GM21619 (cell line): ENCODE results near the gene ACKR4.
"Not testable (repeated sequence)": the region's sequence is repeated elsewhere in the genome, so short reads cannot be mapped to it uniquely, and the experiment has no call there.

ENCODE experiments used
- ATAC-seq: cut with Tn5 transposase; IDR thresholded peaks from one replicate; pipeline ENCODE4 v1.9.1; 2021; ENCODE audit not compliant: unreplicated experiment

Gene ACKR4

GRCh38 chr3:132596816-132597433 is at the start of gene ACKR4:
ACKR4 (plus strand) TSS chr3:132597270; CDS start chr3:132600398, 3,128 bp downstream.
- ATAC-seq, result no peak

DNA sequence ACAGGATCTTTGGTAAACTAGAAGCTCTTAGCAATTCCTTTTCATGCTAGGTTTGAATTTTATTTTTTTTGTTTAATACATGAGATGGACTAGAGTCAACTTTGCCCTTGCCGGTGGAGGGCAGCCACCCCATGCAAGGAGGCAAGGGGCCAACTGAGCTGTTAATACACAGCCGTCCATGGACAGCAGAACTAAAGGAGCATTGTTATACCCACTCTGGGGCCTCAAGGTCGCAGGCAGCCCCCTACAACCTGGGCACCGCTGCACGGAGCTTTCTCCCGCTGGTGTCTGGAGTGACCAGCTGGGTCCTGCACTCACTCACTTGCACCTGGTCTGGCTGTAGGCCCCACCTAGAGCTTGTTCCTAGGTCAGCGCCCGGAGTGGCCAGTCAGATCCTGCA is 47.9 kb upstream of the ACKR4 start:
- no peak for ATAC-seq

DNA sequence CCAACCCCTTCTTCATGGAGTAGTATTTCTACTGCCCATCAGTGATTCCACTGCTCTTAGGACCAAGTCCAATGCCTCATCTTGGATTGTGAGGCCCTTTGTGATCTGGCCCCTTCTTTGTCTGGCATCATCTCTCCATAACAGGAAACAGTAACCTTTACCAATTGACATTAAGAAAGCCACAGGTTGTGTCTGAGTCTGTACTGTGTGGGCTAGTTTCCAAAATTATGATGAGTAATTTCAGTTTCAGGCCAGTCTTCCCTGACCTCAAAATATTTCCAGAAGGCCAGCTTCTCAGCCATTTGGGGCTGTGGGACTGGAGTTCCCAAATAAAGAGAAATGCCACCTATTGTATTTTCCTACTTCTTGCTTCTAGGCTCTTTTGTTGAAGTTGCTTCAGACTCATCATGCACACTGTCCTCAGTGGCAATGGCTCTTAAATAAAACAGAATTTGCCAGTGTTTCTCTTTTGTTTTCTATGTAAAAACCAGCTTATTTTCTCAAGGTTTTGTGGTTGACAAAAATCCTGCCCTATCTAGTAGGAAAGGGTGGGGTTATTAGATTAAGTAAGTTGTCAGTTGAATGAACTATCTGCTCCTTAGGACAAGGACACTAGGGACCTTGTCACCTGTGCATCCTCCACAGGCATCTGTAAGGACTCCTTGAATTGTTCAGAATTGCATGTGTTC is 47.0 kb upstream of the ACKR4 start:
- ATAC-seq, result peak; percentile 79

DNA sequence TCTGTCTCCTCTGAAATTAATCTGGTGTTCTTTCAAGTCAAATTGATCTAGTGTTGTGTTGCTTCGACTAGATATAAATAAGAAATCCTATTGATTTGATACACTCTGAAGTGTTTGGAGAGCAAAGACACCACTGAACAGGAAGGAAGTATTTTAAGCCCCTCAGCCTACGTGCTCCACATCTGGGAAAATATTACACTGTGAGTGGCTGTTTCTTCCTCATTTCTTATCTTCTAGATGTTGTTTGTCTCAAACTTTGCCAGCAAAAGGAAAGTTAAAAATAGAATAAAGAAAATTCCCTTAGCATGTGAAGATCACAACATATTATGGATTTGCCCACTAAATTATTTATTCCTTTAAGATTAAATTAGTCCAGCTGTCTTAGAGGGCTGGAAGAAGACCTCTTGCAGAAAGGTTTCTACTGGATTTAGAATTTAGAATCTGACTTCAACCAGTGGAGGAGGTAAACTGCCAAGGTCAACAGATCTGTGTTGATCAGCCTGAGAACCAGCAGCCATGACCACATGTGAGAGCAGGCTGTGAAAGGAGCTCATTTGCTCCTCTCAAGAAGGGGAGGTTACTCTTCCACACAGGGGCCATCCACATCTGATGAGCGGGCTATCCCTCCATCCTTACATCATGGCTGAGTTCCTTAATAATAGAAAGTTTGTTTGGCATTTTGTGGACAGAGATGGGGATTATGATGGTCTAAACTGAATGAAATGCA is 46.3 kb upstream of the ACKR4 start:
- no peak for ATAC-seq

DNA sequence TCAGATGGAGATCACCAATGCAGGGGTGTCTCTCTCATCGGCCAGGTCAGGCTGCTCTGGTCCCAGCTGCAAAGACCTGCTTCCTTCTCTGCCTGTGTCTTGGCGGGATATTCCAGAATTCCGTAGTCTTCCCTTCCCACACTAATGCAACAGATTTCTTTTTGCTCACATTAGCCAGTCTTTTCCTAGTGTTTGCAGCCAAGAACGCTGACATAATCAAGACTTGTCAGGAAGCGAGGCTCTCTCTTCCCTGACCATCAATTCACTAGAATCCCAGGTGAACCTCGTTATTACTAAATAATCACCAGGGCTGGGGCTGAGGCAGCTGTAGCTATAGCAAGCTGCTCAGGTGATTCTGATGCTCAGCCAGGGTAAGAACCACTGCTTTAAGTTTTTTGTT is 43.2 kb upstream of the ACKR4 start:
- no peak for ATAC-seq

DNA sequence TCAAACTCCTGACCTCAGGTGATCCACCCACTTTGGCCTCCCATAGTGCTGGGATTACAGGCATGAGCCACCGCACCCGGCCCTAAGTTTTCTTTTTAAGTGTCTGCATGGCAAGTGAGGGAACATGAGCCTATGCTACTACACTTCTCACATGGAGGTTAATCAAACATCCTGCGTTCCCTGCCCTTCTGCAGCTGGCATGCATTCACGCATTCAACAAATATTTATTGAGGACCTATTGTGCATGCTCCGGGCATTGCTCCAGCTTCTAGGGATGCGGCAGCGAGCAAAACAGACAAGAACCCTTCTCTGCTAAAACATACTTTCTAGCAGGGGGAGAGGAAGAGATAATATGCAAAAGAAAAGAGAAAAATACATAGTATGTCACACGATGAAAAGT is 42.6 kb upstream of the ACKR4 start:
- ATAC-seq, result no peak

DNA sequence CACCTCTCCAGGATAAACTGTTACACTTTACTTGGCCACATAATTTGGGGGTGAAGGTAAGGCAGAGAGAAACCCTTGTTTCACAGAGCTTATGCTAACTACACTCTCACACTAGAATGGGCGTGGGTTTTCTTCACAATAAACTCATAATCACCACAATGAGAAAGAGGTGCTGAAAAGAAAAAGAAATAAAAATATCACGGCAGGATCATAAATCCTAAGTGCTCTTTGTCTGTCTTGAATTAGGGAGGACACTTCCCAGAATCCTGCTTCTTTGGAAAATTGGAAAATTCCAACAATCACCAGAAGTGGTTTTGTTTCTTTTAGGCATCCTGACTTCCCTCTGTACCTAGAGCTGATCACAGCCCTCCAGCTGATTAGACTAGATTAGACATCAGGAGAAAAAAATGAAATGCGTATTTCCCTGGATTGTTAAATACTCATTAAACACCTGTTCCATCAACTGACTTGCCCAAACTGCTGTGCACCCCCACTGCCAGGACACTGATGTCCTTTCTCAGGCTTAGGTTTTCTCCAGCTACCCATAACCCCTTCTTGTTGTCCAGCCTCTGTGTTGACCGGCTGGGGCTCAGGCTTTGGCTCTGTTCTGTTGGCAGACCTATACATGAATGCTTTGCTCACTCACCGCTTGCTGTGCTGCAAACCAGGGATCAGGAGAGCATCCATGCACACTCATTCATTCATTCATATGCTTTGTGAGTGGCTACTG is 41.6 kb upstream of the ACKR4 start:
- ATAC-seq, result no peak

DNA sequence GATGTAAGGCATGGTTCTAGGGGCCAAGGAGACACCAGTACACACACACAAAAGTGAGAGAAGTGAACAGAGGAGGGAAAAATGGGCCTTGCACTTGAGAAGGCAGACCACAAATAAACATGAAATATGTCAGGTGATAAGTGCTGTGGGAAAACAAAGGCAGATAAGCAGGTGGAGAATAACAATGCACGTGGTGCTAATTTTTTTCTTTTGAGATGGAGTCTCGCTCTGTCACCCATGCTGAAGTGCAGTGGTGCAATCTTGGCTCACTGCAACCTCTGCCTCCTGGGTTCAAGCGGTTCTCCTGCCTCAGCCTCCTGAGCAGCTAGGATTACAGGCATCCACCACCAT is 41.1 kb upstream of the ACKR4 start:
- ATAC-seq, result not testable (repeated sequence)

DNA sequence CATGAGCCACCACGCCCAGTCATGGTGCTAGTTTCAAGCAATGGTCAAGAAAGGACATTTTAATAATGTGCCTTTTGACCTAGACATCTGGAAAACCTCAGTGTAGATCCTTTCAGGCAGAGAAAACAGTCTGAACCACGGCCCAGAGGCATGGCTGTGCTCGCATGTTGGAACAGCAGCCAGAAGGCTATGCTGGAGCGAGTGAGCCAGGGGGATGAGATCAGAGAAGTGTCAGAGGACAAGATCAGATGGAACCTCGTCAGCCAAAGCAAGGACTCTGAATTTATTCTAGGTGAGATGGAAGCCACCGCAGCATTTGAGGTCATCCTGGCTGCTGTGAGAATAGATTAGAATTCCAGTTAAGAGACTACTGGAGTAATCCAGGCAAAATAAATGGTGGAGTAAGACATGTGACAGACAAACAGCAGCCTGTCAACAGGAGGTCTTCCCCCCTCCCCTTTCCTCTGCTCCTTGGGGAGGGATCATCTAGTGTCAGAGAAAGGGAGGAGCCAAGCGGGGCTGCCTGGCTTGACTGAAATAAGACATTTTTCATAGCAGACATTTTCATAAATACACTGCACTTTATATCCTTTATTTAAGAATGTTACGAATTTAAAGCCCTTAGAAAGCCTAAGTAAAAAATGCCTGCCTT is 40.4 kb upstream of the ACKR4 start:
- ATAC-seq, result no peak

DNA sequence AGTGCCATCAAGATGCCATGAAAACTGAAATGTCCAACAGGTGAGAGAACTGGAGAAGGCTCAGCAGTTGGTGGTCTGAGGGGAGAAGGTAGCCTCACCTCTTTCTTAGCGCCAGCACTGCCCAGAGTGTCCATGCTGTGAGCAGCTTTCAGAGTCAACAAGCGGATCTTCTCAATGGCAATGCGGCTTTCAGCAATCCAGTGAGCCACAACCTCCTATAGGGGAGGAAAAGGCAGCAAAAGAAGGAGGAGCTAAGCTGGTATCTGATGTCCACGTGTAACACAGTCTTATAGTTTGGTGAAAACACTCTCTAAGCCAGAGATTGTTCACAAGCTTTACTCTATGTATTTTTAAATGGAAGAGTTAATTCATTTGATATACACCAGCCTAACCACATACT is 36.1 kb upstream of the ACKR4 start:
- ATAC-seq, result no peak

GRCh38 chr3:132563420-132564069 is 33.5 kb upstream of the ACKR4 start:
- ATAC-seq, result no peak

GRCh38 chr3:132564070-132564465 is 33.0 kb upstream of the ACKR4 start:
- no peak for ATAC-seq

- no peak for ATAC-seq
Measured at GRCh38 chr3:132568422-132568821, 28.6 kb upstream of the ACKR4 start.

GRCh38 chr3:132569153-132569552 is 27.9 kb upstream of the ACKR4 start:
- ATAC-seq, result no peak

GRCh38 chr3:132569580-132569979 is 27.5 kb upstream of the ACKR4 start:
- no peak for ATAC-seq

- ATAC-seq, result no peak
Measured at GRCh38 chr3:132570016-132570415, 27.1 kb upstream of the ACKR4 start.

DNA sequence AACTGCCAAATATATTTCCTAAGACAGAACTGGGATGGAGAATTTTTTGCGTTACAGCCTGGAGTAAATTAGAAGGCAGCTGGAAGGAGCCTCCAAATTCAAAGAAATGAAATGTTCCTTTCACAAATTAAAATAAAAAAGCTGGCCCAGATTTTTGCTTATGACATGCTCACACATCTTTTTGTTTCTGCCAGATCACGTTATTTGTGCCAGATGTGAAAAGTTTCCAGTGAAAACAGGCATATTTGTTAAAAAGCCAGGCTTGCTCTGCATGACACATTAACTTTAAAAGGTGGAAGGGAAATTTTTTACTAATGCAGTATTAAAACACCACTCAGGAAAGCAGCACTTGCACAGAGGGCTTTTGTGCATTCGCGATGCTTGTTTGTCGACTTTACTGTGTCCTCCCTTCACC is 23.3 kb upstream of the ACKR4 start:
- ATAC-seq, result no peak

DNA sequence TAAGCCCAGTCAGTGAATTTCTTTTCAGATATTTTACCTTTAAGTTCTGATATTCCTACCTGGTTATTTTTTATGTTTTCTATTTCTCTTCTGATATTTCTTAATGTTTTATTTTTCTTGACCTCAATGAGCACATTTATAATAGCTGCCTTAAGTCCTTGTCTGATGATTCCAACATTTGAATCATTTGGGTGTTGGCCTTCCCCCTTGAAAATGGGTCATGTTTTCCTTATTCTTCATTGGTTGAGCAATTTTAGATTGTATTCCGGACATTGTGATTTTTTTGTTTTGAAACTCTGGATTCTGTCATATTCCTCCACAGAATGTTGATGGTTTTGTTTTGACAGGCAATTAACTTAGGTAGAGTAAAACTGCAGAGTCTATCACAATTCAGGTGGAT is 9.7 kb upstream of the ACKR4 start:
- ATAC-seq, result no peak

DNA sequence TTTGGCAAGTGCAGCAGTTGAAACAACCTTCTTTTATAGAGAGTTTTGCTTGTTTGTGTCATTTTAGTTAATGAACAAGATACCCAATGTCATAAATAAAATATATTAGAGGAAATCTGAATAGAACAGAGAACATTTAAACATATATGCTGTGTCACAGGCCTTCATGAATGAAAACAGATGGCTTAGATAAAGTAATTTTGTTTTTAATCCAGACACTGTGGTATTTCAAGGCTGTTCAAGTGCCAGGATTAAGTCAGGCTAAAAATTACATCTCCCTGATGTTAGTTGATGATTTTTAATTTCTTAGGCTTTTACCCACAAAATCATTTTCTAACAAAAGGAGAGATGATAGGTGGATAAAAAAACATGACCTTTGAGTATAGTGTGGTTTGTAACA is 4.9 kb upstream of the ACKR4 start:
- no peak for ATAC-seq

GRCh38 chr3:132593241-132593946 is 3.7 kb upstream of the ACKR4 start:
- ATAC-seq, result no peak
